ENCODE data around the gene ZNF71. TPM values are rescaled to one million over a fixed set of nuclear protein-coding genes. Genes with fewer than 3 reads are reported as not detected.

ZNF71 gene
- total RNA-seq, 1 donor from 2014 or later, result 6.1 TPM

DNA sequence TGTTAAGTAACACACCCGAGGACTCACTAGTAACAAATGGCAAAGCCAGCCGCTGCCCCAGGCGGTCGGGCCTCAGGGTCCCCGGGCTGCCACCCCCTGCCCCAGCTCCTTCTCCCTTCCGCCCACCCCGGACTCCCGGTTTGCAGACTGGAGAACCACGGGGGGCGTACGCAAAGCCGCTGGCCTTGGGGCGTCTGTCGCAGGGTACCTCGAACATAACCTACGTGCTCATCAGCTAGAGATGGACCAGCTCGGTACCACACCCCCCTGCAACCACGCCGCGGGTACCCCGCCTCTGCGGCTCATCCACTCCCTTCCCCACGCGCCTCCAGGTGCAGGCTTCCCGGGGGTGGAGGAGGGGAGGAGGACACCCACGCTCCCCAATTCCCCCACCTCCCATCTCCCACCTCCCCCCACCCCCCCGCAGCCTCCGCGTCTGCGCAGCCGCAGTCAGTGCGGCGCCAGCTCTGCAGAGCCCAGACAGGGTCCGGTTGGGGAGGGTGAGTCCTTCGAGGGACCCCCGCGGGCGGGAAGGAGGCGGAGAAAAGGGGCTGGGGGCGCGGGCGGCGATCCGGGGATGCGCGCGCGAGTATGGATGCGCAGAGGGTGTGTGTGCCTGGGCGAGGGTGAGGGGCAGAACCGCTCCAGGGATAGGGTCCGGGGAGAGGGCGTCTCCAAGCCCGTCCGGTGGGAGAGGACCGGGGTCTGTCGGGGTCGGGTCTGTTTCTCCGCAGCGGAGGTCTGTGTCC lies 47.8 kb downstream of the ZNF71 start, which contains the start of gene SMIM17:
Gene SMIM17, plus strand, starts transcription at position 449 of the 749 bp plus-strand sequence. CDS start 2,509 bp downstream, outside the sequence.
- no peak for FAIRE-seq
- H3K4me3 ChIP-seq (ENCODE audit: low read depth, low read length), result no peak within 1 kb of the TSS
- H3K27me3 ChIP-seq (ENCODE audit: control insufficient read depth, insufficient read depth, low read length), result no peaks in the 10 kb centered on the region
- TF ChIP-seq, protein P1, sequence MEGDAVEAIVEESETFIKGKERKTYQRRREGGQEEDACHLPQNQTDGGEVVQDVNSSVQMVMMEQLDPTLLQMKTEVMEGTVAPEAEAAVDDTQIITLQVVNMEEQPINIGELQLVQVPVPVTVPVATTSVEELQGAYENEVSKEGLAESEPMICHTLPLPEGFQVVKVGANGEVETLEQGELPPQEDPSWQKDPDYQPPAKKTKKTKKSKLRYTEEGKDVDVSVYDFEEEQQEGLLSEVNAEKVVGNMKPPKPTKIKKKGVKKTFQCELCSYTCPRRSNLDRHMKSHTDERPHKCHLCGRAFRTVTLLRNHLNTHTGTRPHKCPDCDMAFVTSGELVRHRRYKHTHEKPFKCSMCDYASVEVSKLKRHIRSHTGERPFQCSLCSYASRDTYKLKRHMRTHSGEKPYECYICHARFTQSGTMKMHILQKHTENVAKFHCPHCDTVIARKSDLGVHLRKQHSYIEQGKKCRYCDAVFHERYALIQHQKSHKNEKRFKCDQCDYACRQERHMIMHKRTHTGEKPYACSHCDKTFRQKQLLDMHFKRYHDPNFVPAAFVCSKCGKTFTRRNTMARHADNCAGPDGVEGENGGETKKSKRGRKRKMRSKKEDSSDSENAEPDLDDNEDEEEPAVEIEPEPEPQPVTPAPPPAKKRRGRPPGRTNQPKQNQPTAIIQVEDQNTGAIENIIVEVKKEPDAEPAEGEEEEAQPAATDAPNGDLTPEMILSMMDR (IDR thresholded peaks at IDR 0.05; ENCODE audit: insufficient read depth, low read length, severe bottlenecking), result no peak
- no peaks in the 10 kb centered on the region for H3K36me3 ChIP-seq (ENCODE audit: control insufficient read depth, insufficient read depth, low read length)
- DNase-seq (ENCODE audit: low read depth), result no peak

DNA sequence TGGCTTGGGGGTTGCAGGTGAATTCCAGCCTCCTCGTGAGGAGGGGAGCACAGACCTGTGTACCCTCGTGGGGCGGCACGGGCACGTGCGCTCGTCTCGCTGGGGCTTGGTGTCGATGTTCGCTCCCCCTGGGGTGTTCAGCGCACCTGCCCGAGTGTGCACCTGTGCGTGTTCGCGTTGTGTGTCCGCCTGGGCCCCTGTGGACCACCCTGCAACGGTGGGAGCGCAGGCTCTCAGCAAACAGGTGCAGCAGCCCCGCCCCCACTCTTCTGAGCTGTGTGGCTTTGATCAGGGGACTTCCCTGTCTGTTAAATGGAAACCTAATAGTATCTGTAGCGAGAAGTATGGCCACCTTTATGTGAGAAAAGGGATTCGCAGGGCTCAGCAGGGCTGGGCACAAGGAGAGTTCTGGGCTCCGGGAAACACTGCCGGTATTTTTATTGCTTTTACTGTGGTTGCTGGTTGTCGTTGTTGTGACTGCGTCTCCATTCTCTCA lies 48.4 kb downstream of the ZNF71 start:
- H3K27me3 ChIP-seq (ENCODE audit: control insufficient read depth, insufficient read depth, low read length), result no peaks in the 10 kb centered on the region
- DNase-seq (ENCODE audit: low read depth) (no peak), FAIRE-seq (no peak)
- TF ChIP-seq, protein P1 (IDR thresholded peaks at IDR 0.05; ENCODE audit: insufficient read depth, low read length, severe bottlenecking), result no peak
- no peaks in the 10 kb centered on the region for H3K36me3 ChIP-seq (ENCODE audit: control insufficient read depth, insufficient read depth, low read length)
- no peak overlapping the region for H3K4me3 ChIP-seq (ENCODE audit: low read depth, low read length)

DNA sequence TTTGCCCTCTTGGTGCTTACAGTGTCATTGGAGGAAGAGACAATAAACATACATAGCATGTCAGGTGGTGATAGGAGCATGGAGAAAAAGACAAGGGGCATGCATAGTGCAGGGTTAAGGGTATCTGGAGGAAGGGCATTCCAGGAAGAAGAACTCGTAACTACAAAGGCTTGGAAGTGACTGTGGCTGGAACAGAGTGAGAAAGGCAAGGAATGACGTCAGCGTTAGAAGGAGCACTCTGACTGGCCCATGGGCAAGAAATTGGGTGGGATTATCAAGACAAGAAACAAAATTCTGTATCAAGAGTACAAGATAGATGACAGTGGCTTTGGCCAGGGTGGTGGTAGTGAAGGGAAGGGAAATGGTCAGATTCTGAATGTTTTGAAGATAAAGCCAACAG lies 59.0 kb downstream of the ZNF71 start:
- FAIRE-seq, result peak; percentile 18
- H3K36me3 ChIP-seq (ENCODE audit: control insufficient read depth, insufficient read depth, low read length), result no peaks in the 10 kb centered on the region
- TF ChIP-seq, protein P1 (IDR thresholded peaks at IDR 0.05; ENCODE audit: insufficient read depth, low read length, severe bottlenecking), result no peak
- no peak overlapping the region for H3K4me3 ChIP-seq (ENCODE audit: low read depth, low read length)
- no peak for DNase-seq (ENCODE audit: low read depth)
- no peaks in the 10 kb centered on the region for H3K27me3 ChIP-seq (ENCODE audit: control insufficient read depth, insufficient read depth, low read length)

DNA sequence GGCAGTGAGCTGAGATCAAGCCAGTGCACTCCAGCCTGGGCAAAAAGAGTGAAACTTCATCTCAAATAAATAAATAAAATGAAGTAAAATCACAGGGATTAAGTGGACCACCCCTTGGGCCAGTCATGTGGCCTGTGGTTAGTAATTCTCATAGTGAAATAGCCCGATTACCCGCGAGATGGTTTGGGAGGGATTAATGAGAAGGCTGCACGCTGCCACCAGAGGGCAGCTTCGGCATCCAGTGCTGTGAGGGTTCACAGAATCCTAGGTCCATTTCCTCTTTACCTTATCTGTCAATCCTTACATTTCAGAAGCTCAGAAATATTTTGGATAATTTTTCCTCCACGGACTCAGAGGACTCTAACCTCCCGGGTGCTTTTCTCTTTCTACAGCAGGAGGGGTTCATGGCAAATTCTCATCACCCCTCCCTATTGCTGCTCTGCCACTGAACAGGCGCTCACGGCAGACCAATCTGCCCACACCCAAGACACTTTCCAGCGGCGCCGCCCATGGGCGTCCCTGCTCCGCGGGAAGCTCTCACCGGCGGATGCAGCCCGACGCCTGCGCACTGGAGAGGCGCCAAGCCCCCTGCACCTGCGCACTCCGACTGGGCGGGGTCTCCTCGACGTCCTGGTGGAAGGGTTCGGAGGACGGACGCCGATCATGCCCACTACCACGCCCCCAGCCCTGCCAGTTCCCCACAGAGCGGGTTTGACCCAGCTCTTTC lies 65.4 kb downstream of the ZNF71 start:
- no peak overlapping the region for H3K4me3 ChIP-seq (ENCODE audit: low read depth, low read length)
- no peak for DNase-seq (ENCODE audit: low read depth)
- TF ChIP-seq, protein P1 (IDR thresholded peaks at IDR 0.05; ENCODE audit: insufficient read depth, low read length, severe bottlenecking), result no peak
- FAIRE-seq, result no peak
- no peaks in the 10 kb centered on the region for H3K36me3 ChIP-seq (ENCODE audit: control insufficient read depth, insufficient read depth, low read length)
- H3K27me3 ChIP-seq (ENCODE audit: control insufficient read depth, insufficient read depth, low read length), result no peaks in the 10 kb centered on the region

DNA sequence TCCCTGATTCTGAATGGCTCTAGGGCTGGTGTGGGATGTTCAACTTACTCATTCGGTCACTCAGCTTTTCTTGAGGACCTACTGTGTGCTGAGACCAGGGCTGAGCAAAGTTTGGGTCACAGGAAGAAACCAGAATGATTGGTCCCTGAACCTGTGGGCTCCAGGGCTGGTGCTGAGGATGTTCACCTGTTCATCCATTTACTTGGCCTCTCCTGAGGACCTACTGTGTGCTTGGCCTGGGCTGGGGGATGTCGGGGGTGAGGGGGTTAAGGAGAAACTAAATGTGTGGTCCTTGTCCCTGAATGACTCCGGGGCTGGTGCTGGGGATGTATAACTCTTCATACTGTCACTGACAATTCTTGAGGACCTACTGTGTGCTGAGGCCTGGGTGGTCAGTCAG lies 66.1 kb downstream of the ZNF71 start:
- H3K27me3 ChIP-seq (ENCODE audit: control insufficient read depth, insufficient read depth, low read length), result no peaks in the 10 kb centered on the region
- no peak overlapping the region for H3K4me3 ChIP-seq (ENCODE audit: low read depth, low read length)
- DNase-seq (ENCODE audit: low read depth), result no peak
- TF ChIP-seq, protein P1 (IDR thresholded peaks at IDR 0.05; ENCODE audit: insufficient read depth, low read length, severe bottlenecking), result no peak
- FAIRE-seq, result no peak
- no peaks in the 10 kb centered on the region for H3K36me3 ChIP-seq (ENCODE audit: control insufficient read depth, insufficient read depth, low read length)

All from bronchial epithelial cell (primary cell).